GM12878 (cell line): ENCODE results near the gene SVOP.

Experiments used
- FOS ChIP-seq: IDR thresholded peaks from 3 replicates; pipeline ENCODE4 v1.6.1; 2011; ENCODE audit warnings: borderline replicate concordance; ENCODE audit not compliant: insufficient read length; ENCODE audit errors: extremely low read depth
- TCF12 ChIP-seq: IDR thresholded peaks from 2 replicates; pipeline ENCODE4 v1.6.1; 2011; ENCODE audit warnings: low read depth, mild to moderate bottlenecking, low read length

DNA sequence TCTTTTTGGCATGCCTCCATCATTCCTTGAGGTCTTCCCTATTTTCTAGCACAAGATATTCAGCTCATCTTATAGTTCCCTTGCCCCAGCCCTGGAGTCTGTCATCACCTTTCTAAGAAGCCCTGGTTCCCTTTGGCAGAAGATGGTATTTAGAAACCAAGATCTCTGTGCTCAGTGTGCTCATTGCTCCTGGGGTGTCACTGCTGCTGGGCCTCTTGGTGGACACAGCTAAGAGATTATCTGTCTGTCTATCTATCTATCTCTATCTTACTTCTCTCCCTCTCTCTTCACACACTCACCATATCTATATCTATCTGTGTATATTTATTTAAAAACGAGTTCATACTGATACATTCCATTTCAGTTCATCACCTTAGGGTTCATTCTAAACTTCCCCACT, 73.8 kb downstream of the SVOP start:
- TF ChIP-seq TCF12 (no peak), FOS (no peak)
